ENCODE data around the gene MCEMP1. TPM values are rescaled to one million over a fixed set of nuclear protein-coding genes. Genes with fewer than 3 reads are reported as not detected.

Gene MCEMP1
- total RNA-seq, 3 donors from 2014 or later: not detected

DNA sequence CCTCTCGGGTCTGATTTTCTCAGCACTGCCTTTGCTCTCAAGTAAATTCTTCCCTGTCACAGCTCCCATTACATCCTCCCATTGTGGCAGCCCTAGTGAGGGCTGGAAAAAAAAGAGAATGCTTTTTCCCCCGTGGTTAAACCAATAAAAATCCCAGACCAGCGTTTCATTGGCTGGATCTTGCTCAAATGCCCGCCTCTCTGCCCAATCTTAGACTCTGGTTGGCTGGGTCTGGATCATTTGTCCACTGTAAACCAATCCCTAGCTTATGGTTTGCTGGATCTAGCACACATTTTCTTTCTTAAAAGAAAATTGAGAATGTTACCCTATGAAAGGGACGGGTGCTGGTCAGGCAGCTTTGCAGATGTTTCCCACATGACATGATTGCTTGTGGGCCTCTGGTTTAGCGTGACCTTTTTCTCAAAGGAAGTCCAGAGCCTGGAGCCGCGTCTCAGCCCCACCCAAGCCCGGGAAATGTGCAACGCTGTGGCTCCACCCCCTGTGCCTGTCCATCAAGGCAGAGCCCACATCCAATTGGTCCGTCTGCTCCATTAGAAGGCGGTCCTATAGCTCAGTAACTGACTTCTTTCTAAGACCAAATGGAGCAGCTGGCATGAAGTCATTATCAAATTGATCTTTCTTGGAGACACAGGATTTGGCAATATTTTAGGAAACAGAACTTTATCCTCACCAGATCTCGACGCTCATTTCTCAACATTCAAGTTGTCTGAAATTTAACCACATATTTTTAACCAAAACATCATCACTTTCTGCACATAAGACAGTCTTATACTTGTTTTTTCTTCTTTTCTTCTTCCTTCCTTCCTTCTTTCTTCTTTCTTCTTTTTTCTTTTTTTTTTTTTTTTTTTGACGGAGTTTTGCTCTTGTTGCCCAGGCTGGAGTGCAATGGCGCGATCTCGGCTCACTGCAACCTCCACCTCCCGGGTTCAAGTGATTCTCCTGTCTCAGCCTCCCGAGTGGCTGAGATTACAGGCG lies 2.6 kb upstream of the MCEMP1 start:
- peaks cover 65% of the 10 kb centered on the region for H3K27me3 Mint-ChIP-seq (ENCODE audit: low read depth)
- no peak overlapping the region for H3K4me3 Mint-ChIP-seq
- H3K9me3 Mint-ChIP-seq: no peaks in the 10 kb centered on the region
- H3K4me1 Mint-ChIP-seq (ENCODE audit: low read depth): peaks cover 42% of the 10 kb centered on the region
- H3K36me3 Mint-ChIP-seq (ENCODE audit: insufficient read depth): no peaks in the 10 kb centered on the region
- ATAC-seq (peak; percentile 38 to 49), DNase-seq (no peak)

DNA sequence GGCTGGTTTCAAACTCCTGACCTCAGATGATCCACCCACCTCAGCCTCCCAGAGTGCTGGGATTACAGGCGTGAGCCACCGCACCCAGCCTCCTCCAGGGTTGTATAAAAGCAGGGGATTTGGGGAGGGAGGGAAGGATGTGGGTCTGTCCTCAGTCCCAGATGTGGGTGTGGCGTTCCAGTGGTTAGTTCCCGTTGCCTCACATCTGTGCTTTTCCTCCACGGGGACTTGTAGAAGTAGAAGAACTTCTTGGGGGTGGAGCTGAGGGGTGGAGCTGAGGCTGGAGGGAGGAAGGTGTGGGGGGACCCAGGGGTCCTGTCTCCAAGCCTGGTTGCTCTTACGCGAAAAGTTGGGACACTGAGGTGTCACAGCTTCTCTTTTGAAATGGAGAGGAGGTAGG lies 514 bp upstream of the MCEMP1 start:
- Mint-ChIP-seq H3K36me3 (ENCODE audit: insufficient read depth) (no peaks in the 10 kb centered on the region), H3K9me3 (no peaks in the 10 kb centered on the region), H3K4me3 (no peak overlapping the region), H3K4me1 (ENCODE audit: low read depth) (peaks cover 44% of the 10 kb centered on the region), H3K27me3 (ENCODE audit: low read depth) (peaks cover 51% of the 10 kb centered on the region)
- DNase-seq (no peak), ATAC-seq (no peak)

GRCh38 chr19:7677669-7678311 lies 900 bp downstream of the MCEMP1 start:
- DNase-seq (no peak), ATAC-seq (no peak)
- Mint-ChIP-seq H3K36me3 (ENCODE audit: insufficient read depth) (no peaks in the 10 kb centered on the region), H3K4me1 (ENCODE audit: low read depth) (peaks cover 49% of the 10 kb centered on the region), H3K4me3 (no peak overlapping the region), H3K27me3 (ENCODE audit: low read depth) (peaks cover 43% of the 10 kb centered on the region), H3K9me3 (no peaks in the 10 kb centered on the region)

DNA sequence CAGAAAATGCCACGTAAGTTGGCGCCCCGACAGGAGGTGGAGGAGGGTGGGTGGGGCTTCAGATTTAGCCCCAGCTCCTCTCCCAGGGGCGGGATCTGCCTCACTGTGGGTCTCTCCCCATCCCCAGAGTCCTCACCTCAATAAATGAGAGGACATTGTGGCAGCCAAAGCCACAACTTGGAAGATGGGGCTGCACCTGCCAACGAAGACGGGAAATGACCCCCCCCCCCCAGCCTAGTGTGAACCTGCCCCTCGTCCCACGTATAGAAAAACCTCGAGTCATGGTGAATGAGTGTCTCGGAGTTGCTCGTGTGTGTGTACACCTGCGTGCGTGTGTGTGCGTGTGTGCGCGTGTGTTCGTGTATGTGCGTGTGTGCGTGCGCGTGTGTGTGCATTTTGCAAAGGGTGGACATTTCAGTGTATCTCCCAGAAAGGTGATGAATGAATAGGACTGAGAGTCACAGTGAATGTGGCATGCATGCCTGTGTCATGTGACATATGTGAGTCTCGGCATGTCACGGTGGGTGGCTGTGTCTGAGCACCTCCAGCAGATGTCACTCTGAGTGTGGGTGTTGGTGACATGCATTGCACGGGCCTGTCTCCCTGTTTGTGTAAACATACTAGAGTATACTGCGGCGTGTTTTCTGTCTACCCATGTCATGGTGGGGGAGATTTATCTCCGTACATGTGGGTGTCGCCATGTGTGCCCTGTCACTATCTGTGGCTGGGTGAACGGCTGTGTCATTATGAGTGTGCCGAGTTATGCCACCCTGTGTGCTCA lies 2.3 kb downstream of the MCEMP1 start:
- peak; percentile 55 for DNase-seq
- peak overlapping the region; percentile 68 for H3K4me3 Mint-ChIP-seq
- peak; percentile 62 to 64 for ATAC-seq
- no peaks in the 10 kb centered on the region for H3K9me3 Mint-ChIP-seq
- no peaks in the 10 kb centered on the region for H3K36me3 Mint-ChIP-seq (ENCODE audit: insufficient read depth)
- H3K4me1 Mint-ChIP-seq (ENCODE audit: low read depth): peaks cover 49% of the 10 kb centered on the region
- peaks cover 37% of the 10 kb centered on the region for H3K27me3 Mint-ChIP-seq (ENCODE audit: low read depth)

DNA sequence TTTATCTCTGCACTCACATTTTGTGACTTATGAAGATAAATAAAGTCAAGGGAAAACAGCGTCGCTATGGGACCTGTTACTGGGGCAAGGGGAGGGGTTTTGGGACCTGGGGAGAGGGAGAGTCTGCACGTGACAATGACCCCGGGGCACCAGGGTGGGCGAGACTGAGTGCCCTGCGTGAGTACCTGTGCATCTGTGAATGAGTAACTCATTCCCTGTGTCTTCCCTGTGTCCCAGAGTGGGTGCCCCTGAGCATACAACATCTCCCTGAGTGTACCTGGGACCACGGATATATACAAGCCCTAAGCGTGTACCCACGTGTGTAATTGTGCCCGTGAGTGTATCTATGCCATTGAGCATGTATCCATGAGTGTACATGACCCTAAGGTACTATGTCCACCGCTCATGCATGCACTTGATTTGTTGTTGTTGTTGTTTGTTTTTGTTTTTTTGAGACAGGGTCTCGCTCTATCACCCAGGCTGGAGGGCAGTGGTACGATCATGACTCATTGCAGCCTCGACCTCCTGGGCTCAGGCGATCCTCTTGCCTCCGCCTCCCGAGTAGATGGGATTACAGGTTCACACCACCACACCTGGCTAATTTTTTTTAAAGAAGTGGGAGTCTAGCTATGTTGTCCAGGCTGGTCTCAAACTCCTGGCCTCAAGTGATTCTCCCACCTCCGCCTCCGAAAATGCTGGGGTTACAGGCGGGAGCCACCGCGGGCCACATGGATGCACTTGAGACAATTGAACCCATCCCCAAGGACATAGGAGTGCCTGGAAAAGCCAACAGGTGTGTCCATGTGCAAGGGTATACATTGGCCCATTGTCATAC lies 3.1 kb downstream of the MCEMP1 start:
- ATAC-seq: no peak
- Mint-ChIP-seq H3K9me3 (no peaks in the 10 kb centered on the region), H3K36me3 (ENCODE audit: insufficient read depth) (no peaks in the 10 kb centered on the region)

GRCh38 chr19:7680606-7681339 lies 3.9 kb downstream of the MCEMP1 start, which contains the start of gene TRAPPC5:
TRAPPC5 (plus strand) TSS chr19:7680833; CDS start chr19:7682254, 1,421 bp downstream.
- H3K9me3 Mint-ChIP-seq: no peaks in the 10 kb centered on the region
- peaks cover 25% of the 10 kb centered on the region for H3K27me3 Mint-ChIP-seq (ENCODE audit: low read depth)
- peak; percentile 85 for DNase-seq
- H3K36me3 Mint-ChIP-seq (ENCODE audit: insufficient read depth): no peaks in the 10 kb centered on the region
- peak; percentile 47 to 50 for ATAC-seq
- peaks cover 45% of the 10 kb centered on the region for H3K4me1 Mint-ChIP-seq (ENCODE audit: low read depth)
- peak within 1 kb of the TSS; percentile 93 for H3K4me3 Mint-ChIP-seq

More for the DNA sequence above, 3.1 kb downstream of the MCEMP1 start:
- Mint-ChIP-seq H3K27me3 (ENCODE audit: low read depth) (peaks cover 30% of the 10 kb centered on the region), H3K4me3 (peak overlapping the region; percentile 69), H3K4me1 (ENCODE audit: low read depth) (peaks cover 45% of the 10 kb centered on the region)
- no peak for DNase-seq

- peaks cover 17% of the 10 kb centered on the region for H3K27me3 Mint-ChIP-seq (ENCODE audit: low read depth)
- DNase-seq (peak; percentile 82), ATAC-seq (peak; percentile 56 to 58)
- peak overlapping the region; percentile 93 for H3K4me3 Mint-ChIP-seq
- H3K36me3 Mint-ChIP-seq (ENCODE audit: insufficient read depth): no peaks in the 10 kb centered on the region
- no peaks in the 10 kb centered on the region for H3K9me3 Mint-ChIP-seq
- H3K4me1 Mint-ChIP-seq (ENCODE audit: low read depth): peaks cover 38% of the 10 kb centered on the region
Measured at GRCh38 chr19:7681340-7682174, 4.7 kb downstream of the MCEMP1 start.

DNA sequence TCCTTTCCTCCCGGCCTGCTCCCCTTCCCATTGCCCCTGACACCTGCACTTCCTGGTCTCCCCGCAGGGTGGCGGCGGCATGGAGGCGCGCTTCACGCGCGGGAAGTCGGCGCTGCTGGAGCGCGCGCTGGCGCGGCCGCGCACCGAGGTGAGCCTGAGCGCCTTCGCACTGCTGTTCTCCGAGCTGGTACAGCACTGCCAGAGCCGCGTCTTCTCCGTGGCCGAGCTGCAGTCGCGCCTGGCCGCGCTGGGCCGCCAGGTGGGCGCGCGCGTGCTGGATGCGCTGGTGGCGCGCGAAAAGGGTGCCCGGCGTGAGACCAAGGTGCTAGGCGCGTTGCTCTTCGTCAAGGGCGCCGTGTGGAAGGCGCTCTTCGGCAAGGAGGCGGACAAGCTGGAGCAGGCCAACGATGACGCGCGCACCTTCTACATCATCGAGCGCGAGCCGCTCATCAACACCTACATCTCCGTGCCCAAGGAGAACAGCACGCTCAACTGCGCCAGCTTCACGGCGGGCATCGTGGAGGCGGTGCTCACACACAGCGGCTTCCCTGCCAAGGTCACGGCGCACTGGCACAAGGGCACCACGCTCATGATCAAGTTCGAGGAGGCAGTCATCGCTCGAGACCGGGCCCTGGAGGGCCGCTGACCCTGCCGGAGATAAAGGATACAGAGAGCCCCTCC lies 5.4 kb downstream of the MCEMP1 start:
- Mint-ChIP-seq H3K9me3 (no peaks in the 10 kb centered on the region), H3K36me3 (ENCODE audit: insufficient read depth) (no peaks in the 10 kb centered on the region), H3K27me3 (ENCODE audit: low read depth) (peaks cover 11% of the 10 kb centered on the region), H3K4me1 (ENCODE audit: low read depth) (peaks cover 32% of the 10 kb centered on the region), H3K4me3 (peak overlapping the region; percentile 93)
- ATAC-seq (no peak), DNase-seq (no peak)

- ATAC-seq (no peak), DNase-seq (no peak)
- H3K4me1 Mint-ChIP-seq (ENCODE audit: low read depth): peaks cover 5% of the 10 kb centered on the region
- no peaks in the 10 kb centered on the region for H3K36me3 Mint-ChIP-seq (ENCODE audit: insufficient read depth)
- H3K9me3 Mint-ChIP-seq: no peaks in the 10 kb centered on the region
- no peaks in the 10 kb centered on the region for H3K27me3 Mint-ChIP-seq (ENCODE audit: low read depth)
- H3K4me3 Mint-ChIP-seq: no peak overlapping the region
Measured at GRCh38 chr19:7685546-7686445, 8.9 kb downstream of the MCEMP1 start.

GRCh38 chr19:7687177-7687576 lies 10.3 kb downstream of the MCEMP1 start:
- H3K4me3 Mint-ChIP-seq: no peak overlapping the region
- ATAC-seq (no peak), DNase-seq (no peak)
- no peaks in the 10 kb centered on the region for H3K4me1 Mint-ChIP-seq (ENCODE audit: low read depth)
- no peaks in the 10 kb centered on the region for H3K36me3 Mint-ChIP-seq (ENCODE audit: insufficient read depth)
- no peaks in the 10 kb centered on the region for H3K27me3 Mint-ChIP-seq (ENCODE audit: low read depth)
- no peaks in the 10 kb centered on the region for H3K9me3 Mint-ChIP-seq

GRCh38 chr19:7689165-7689564 lies 12.3 kb downstream of the MCEMP1 start:
- DNase-seq (no peak), ATAC-seq (no peak)
- no peaks in the 10 kb centered on the region for H3K9me3 Mint-ChIP-seq
- no peak overlapping the region for H3K4me3 Mint-ChIP-seq
- H3K4me1 Mint-ChIP-seq (ENCODE audit: low read depth): no peaks in the 10 kb centered on the region
- H3K36me3 Mint-ChIP-seq (ENCODE audit: insufficient read depth): no peaks in the 10 kb centered on the region
- no peaks in the 10 kb centered on the region for H3K27me3 Mint-ChIP-seq (ENCODE audit: low read depth)

Data from activated T-cell treated with anti-CD3 and anti-CD28 coated beads, Interleukin-2, amount 50 U/mL, for 4 hours (primary cell).